ENCODE measurements around the gene TMEM151A.

DNA sequence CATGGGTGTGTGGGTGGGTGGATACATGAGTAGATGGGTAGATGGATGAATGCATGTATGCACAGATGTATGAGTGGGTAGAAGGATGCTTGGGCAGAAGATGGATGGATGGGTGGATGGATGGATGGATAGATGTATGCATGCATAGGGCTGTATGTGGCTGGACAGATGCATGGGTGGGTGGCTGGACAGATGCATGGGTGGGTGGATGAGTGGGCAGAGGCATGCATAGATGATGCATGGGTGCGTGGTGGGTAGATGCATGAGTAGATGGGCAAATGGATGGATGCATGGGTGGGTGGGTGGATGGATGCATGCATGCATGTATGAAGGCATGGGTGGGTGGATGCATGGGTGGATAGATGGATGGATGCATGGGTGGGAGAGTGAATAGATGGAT lies 32.0 kb downstream of the TMEM151A start:
- TF ChIP-seq, protein P1, sequence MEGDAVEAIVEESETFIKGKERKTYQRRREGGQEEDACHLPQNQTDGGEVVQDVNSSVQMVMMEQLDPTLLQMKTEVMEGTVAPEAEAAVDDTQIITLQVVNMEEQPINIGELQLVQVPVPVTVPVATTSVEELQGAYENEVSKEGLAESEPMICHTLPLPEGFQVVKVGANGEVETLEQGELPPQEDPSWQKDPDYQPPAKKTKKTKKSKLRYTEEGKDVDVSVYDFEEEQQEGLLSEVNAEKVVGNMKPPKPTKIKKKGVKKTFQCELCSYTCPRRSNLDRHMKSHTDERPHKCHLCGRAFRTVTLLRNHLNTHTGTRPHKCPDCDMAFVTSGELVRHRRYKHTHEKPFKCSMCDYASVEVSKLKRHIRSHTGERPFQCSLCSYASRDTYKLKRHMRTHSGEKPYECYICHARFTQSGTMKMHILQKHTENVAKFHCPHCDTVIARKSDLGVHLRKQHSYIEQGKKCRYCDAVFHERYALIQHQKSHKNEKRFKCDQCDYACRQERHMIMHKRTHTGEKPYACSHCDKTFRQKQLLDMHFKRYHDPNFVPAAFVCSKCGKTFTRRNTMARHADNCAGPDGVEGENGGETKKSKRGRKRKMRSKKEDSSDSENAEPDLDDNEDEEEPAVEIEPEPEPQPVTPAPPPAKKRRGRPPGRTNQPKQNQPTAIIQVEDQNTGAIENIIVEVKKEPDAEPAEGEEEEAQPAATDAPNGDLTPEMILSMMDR (conservative IDR thresholded peaks at IDR 0.05 in 1 of 2, IDR thresholded peaks at IDR 0.05 in 1 of 2; ENCODE audit: low read depth in 1 of 2, low read length in 2 of 2), result no peak
- no peak for TF ChIP-seq EZH2 (IDR thresholded peaks at IDR 0.05; ENCODE audit: low read length, missing control alignments)

Measured in fibroblast of lung (primary cell).